Skin epidermis (tissue), 12 donors: ENCODE data around the gene PRKAR1B.

Source experiments
- H3K27ac ChIP-seq, 21 experiments: fragments of 200-600 bp; sonication (generic) in 11 of 21; one replicate each; pipeline ENCODE4 v1.5.0; 2020; ENCODE audit warnings: mild to moderate bottlenecking in 3 of 21, inconsistent platforms in 2 of 21, moderate library complexity in 2 of 21
- H3K4me3 ChIP-seq, 7 experiments: fragments of 200-600 bp; sonication (generic) in 2 of 7; one replicate each; pipeline ENCODE4 v1.5.0; 2020; ENCODE audit warnings: inconsistent platforms in 2 of 7, mild to moderate bottlenecking in 2 of 7, moderate library complexity in 1 of 7

The PRKAR1B gene

GRCh38 chr7:584820-585219, 142.3 kb downstream of the PRKAR1B start:
- H3K4me3 ChIP-seq: no peak overlapping the region
- peak overlapping the region in 2 of 21 experiments; percentile 68 to 78 for H3K27ac ChIP-seq

GRCh38 chr7:584122-584465, 143.0 kb downstream of the PRKAR1B start:
- Histone ChIP-seq H3K4me3 (peak overlapping the region in 5 of 7 experiments; percentile 6 to 28 (median 22)), H3K27ac (peak overlapping the region in 10 of 21 experiments; percentile 30 to 78 (median 60))

DNA sequence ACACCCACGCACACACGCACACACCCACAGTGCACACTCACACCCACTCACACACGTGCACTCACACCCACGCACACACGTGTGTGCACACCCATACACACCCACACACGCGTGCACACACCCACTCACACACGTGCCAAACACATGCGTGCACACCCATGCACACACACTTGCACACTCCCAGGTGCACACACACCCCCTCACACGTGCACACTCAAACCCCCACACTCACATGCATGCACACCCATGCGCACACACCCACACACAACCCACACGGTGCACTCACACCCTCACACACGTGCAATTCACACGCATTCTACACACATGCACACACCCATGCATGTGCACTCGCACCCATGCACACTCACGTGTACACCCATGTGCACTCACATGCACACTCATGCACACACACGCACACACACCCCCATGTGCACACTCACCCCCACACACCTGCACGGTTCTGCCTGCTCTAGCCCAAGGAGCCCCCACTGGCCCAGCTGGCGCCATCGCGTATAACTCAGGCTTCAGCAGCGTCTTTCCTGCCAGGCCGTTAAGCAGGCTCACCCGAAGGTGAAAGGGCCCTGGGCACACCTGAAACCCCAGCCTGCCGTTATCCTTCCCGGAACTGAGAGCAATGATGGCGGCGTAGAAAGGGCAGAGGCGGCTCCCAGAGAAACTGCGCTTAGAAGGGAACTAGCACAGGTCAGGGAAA, 143.5 kb downstream of the PRKAR1B start:
- H3K4me3 ChIP-seq: peak overlapping the region in 5 of 7 experiments; percentile 6 to 28 (median 22)
- H3K27ac ChIP-seq: peak overlapping the region in 10 of 21 experiments; percentile 30 to 78 (median 60)

- Histone ChIP-seq H3K4me3 (no peak overlapping the region), H3K27ac (peak overlapping the region in 1 of 21 experiments; percentile 72)
Measured at GRCh38 chr7:582931-583330, 144.2 kb downstream of the PRKAR1B start.

DNA sequence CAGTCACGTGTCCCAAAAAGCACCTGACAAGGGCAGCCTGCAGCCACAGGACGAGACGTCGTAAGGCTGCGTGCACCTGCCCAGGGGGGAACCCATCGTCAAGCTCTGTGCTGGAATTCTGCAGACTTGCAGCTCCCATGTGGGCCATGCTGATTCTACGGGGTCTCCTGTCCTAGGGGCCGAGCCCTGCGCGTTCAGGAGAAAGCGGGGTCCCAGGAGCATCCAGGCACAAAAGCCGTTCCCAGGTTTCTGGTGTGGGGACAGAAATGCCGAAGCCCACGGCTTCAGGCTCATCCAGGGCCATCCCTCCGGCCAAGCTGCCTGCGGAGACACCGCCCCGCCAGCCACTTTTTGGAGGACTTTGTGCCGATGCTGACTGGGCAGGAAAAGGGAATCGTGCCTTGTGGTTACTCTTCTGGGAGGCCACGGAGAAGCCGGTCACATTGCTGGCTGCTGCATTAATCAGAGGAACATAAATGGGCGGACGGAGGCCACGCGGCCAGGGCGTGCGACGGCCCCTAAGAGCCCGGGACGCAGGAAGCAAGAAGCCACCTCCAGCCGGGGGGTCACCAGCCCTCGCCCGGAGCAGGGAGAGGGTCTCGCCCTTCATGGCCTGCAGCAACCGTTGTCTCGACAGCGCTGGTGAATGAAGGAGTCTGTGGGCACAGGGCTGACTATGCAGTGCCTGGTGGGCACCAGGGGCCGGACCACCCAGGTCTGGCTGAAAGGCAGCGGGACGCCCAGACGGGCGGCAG, 144.8 kb downstream of the PRKAR1B start:
- Histone ChIP-seq H3K27ac (no peak overlapping the region), H3K4me3 (no peak overlapping the region)

- Histone ChIP-seq H3K4me3 (no peak overlapping the region), H3K27ac (no peak overlapping the region)
Measured at GRCh38 chr7:578386-578785, 148.7 kb downstream of the PRKAR1B start.

GRCh38 chr7:577741-578370, 149.2 kb downstream of the PRKAR1B start:
- no peak overlapping the region for H3K4me3 ChIP-seq
- no peak overlapping the region for H3K27ac ChIP-seq

GRCh38 chr7:577278-577665, 149.8 kb downstream of the PRKAR1B start:
- Histone ChIP-seq H3K4me3 (no peak overlapping the region), H3K27ac (no peak overlapping the region)

DNA sequence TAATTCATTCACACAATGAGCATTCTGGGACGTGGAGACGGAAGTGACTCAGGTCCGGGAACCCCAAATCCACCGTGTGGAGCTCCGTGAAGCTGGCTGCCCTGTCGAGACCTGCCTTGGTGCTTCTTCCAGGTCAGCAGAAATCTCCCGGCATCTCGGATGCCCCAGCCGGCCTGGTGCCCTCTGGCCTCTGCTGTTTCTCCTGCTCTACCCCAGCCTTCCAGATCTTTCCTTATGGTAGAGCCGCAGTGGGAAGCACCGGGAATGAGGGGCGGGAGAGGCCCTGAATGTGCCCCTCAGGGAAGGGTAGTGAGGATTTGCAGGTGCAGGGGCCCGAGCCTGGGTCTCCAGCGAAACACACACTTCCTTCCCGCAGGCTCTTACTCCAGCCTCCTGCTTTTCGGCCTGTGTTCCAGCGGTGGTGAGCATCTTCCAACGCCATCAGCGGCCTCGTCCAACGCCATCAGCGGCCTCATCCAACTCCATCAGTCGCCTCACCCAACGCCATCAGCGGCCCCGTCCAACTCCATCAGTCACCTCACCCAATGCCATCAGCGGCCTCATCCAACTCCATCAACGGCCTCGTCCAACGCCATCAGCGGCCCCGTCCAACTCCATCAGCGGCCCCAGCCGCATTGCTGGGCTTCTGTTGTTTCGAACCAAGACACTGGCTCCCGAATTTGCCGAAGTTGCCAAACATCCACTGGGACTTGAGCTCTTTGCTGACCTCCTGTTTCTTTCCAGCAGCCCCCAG, 150.4 kb downstream of the PRKAR1B start:
- no peak overlapping the region for H3K27ac ChIP-seq

GRCh38 chr7:575425-576366, 151.4 kb downstream of the PRKAR1B start:
- Histone ChIP-seq H3K27ac (no peak overlapping the region), H3K4me3 (no peak overlapping the region)

More for the DNA sequence above, 150.4 kb downstream of the PRKAR1B start:
- no peak overlapping the region for H3K4me3 ChIP-seq

- Histone ChIP-seq H3K4me3 (no peak overlapping the region), H3K27ac (no peak overlapping the region)
Measured at GRCh38 chr7:574661-575395, 152.3 kb downstream of the PRKAR1B start.

DNA sequence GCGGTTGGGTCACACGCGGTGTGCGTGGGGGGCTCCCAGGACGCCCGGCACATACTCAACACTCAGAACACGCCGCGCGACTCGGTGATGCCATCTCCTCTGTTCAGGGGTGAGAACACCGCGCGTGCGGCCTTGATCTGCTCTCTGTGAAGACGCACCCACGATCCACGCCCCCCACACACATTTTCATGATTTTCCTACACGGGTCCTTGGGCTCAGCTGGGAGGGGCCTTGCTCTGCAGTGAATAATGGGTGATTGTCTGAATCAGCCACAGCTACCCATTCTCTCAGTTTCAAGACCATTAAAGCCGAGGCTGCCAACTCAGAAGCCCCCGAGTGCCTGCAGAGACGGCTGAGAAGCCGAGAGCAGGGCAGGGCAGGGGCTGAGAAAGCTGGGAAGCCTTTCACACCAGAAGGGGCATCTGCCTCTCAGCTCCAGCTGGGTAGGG, 153.1 kb downstream of the PRKAR1B start:
- Histone ChIP-seq H3K4me3 (no peak overlapping the region), H3K27ac (no peak overlapping the region)

GRCh38 chr7:573269-573932, 153.7 kb downstream of the PRKAR1B start:
- H3K4me3 ChIP-seq: no peak overlapping the region
- no peak overlapping the region for H3K27ac ChIP-seq

- Histone ChIP-seq H3K27ac (no peak overlapping the region), H3K4me3 (no peak overlapping the region)
Measured at GRCh38 chr7:572416-573268, 154.4 kb downstream of the PRKAR1B start.

GRCh38 chr7:571718-572415, 155.2 kb downstream of the PRKAR1B start:
- no peak overlapping the region for H3K27ac ChIP-seq
- no peak overlapping the region for H3K4me3 ChIP-seq

GRCh38 chr7:571096-571717, 155.9 kb downstream of the PRKAR1B start:
- H3K4me3 ChIP-seq: no peak overlapping the region
- no peak overlapping the region for H3K27ac ChIP-seq
